DOHH2 (cell line): Measurements from ENCODE around the gene MAP2K5.

Experiments
- EZH2phosphoT487 ChIP-seq: fragments of 200-600 bp; sonication (generic); IDR thresholded peaks from 2 replicates; pipeline ENCODE4 v1.6.1; 2017; ENCODE audit warnings: borderline replicate concordance, mild to moderate bottlenecking, antibody characterized with exemption, low read length, moderate library complexity, mixed read lengths
- TF ChIP-seq, protein P1 (sequence below): fragments of 200-600 bp; sonication (generic); IDR thresholded peaks from one replicate; pipeline ENCODE4 v1.5.1; 2014; ENCODE audit warnings: antibody characterized with exemption, mild to moderate bottlenecking, low read depth, low read length; ENCODE audit not compliant: poor library complexity, severe bottlenecking

DNA sequence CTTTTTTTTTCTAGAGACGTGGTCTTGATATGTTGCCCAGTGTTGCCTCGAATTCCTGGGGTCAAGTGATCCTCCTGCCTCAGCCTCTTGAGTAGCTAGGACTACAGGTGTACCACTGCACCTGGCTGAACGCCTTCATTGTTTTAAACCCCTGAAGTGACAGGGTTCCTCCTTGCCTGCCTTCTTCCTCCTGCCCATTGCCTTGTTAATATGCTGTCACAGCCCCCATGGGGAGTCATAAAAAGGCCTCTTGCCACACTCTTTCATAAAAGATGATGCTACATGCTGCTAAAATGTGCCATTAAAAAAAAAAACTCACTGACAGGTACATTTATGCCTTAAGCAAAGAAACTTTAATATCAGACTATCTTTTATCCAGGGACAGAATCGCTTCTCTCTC lies 166.0 kb downstream of the MAP2K5 start:
- TF ChIP-seq, protein P1, sequence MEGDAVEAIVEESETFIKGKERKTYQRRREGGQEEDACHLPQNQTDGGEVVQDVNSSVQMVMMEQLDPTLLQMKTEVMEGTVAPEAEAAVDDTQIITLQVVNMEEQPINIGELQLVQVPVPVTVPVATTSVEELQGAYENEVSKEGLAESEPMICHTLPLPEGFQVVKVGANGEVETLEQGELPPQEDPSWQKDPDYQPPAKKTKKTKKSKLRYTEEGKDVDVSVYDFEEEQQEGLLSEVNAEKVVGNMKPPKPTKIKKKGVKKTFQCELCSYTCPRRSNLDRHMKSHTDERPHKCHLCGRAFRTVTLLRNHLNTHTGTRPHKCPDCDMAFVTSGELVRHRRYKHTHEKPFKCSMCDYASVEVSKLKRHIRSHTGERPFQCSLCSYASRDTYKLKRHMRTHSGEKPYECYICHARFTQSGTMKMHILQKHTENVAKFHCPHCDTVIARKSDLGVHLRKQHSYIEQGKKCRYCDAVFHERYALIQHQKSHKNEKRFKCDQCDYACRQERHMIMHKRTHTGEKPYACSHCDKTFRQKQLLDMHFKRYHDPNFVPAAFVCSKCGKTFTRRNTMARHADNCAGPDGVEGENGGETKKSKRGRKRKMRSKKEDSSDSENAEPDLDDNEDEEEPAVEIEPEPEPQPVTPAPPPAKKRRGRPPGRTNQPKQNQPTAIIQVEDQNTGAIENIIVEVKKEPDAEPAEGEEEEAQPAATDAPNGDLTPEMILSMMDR, result no peak
- no peak for TF ChIP-seq EZH2phosphoT487
